ENCODE results near the gene CISD2. TPM values are rescaled to one million over a fixed set of nuclear protein-coding genes. Genes with fewer than 3 reads are reported as not detected.
A peak's percentile ranks its signal among the peaks of the same experiment; 100 is the strongest.
"Not testable (repeated sequence)": the region's sequence is repeated elsewhere in the genome, so short reads cannot be mapped to it uniquely, and the experiment has no call there.

The CISD2 gene
- polyA plus RNA-seq: 39.4 TPM
- long read RNA-seq, donor 1, full-length matches to known transcripts: 29 of 29 reads
- long read RNA-seq, donor 1, partial matches to known transcripts: 0 of 29 reads
- long read RNA-seq, donor 1, other reads (novel, unspliced or antisense): 0 of 29 reads
- long read RNA-seq, donor 2, full-length matches to known transcripts: 58 of 58 reads
- long read RNA-seq, donor 2, partial matches to known transcripts: 0 of 58 reads
- long read RNA-seq, donor 2, other reads (novel, unspliced or antisense): 0 of 58 reads
- long read RNA-seq, donor 3, full-length matches to known transcripts: 67 of 67 reads
- long read RNA-seq, donor 3, partial matches to known transcripts: 0 of 67 reads
- long read RNA-seq, donor 3, other reads (novel, unspliced or antisense): 0 of 67 reads
- long read RNA-seq, donor 4, full-length matches to known transcripts: 6 of 6 reads
- long read RNA-seq, donor 4, partial matches to known transcripts: 0 of 6 reads
- long read RNA-seq, donor 4, other reads (novel, unspliced or antisense): 0 of 6 reads
- long read RNA-seq, donor 5, full-length matches to known transcripts: 19 of 19 reads
- long read RNA-seq, donor 5, partial matches to known transcripts: 0 of 19 reads
- long read RNA-seq, donor 5, other reads (novel, unspliced or antisense): 0 of 19 reads
- long read RNA-seq, donor 6, full-length matches to known transcripts: 55 of 55 reads
- long read RNA-seq, donor 6, partial matches to known transcripts: 0 of 55 reads
- long read RNA-seq, donor 6, other reads (novel, unspliced or antisense): 0 of 55 reads
- long read RNA-seq, donor 7, full-length matches to known transcripts: 21 of 34 reads
- long read RNA-seq, donor 7, partial matches to known transcripts: 13 of 34 reads
- long read RNA-seq, donor 7, other reads (novel, unspliced or antisense): 0 of 34 reads
- long read RNA-seq, donor 8, full-length matches to known transcripts: 76 of 76 reads
- long read RNA-seq, donor 8, partial matches to known transcripts: 0 of 76 reads
- long read RNA-seq, donor 8, other reads (novel, unspliced or antisense): 0 of 76 reads
- long read RNA-seq, donor 9, full-length matches to known transcripts: 80 of 80 reads
- long read RNA-seq, donor 9, partial matches to known transcripts: 0 of 80 reads
- long read RNA-seq, donor 9, other reads (novel, unspliced or antisense): 0 of 80 reads
- long read RNA-seq, donor 10, full-length matches to known transcripts: 59 of 92 reads
- long read RNA-seq, donor 10, partial matches to known transcripts: 33 of 92 reads
- long read RNA-seq, donor 10, other reads (novel, unspliced or antisense): 0 of 92 reads
- long read RNA-seq, donor 11, full-length matches to known transcripts: 40 of 40 reads
- long read RNA-seq, donor 11, partial matches to known transcripts: 0 of 40 reads
- long read RNA-seq, donor 11, other reads (novel, unspliced or antisense): 0 of 40 reads

- peak; percentile 90 to 97 for DNase-seq
- H3K9me3 ChIP-seq (ENCODE audit: control insufficient read depth, low read depth, low read length): no peaks in the 10 kb centered on the region
- H3K27ac ChIP-seq (ENCODE audit: low read length): peak within 1 kb of the TSS; percentile 99
- no CpG with 5 or more reads among the region's 71 CpGs for WGBS (ENCODE audit: insufficient coverage, low lambda C conversion rate)
- H3K36me3 ChIP-seq (ENCODE audit: control insufficient read depth, insufficient read depth, low read length): peaks cover 4% of the 10 kb centered on the region
- no peaks in the 10 kb centered on the region for H3K27me3 ChIP-seq (ENCODE audit: control insufficient read depth, insufficient read depth, low read length)
- peak within 1 kb of the TSS; percentile 65 for H3K4me3 ChIP-seq (ENCODE audit: low read length)
- H3K4me1 ChIP-seq (ENCODE audit: control insufficient read depth, insufficient read depth, low read length): peaks cover 10% of the 10 kb centered on the region
Measured at GRCh38 chr4:102868781-102869568, at the start of gene CISD2. Gene CISD2 (plus strand): TSS chr4:102868992. CDS start chr4:102869085, 93 bp downstream.

DNA sequence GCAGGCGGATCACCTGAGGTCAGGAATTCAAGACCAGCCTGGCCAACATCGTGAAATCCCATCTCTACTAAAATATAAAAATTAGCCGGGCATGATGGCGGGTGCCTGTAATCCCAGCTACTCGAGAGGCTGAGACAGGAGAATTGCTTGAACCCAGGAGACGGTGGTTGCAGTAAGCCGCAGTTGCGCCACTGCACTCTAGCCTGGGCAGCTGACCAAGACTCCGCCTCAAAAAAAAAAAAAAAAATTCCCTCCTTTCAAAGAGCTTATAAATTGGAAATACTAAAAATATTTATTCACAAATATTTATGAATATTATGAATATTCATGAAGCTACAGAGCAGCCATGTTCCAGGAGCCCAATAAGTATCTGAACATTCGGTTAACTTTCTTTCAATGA lies 49.7 kb upstream of the CISD2 start:
- not testable (repeated sequence) for H3K27ac ChIP-seq (ENCODE audit: low read length)

DNA sequence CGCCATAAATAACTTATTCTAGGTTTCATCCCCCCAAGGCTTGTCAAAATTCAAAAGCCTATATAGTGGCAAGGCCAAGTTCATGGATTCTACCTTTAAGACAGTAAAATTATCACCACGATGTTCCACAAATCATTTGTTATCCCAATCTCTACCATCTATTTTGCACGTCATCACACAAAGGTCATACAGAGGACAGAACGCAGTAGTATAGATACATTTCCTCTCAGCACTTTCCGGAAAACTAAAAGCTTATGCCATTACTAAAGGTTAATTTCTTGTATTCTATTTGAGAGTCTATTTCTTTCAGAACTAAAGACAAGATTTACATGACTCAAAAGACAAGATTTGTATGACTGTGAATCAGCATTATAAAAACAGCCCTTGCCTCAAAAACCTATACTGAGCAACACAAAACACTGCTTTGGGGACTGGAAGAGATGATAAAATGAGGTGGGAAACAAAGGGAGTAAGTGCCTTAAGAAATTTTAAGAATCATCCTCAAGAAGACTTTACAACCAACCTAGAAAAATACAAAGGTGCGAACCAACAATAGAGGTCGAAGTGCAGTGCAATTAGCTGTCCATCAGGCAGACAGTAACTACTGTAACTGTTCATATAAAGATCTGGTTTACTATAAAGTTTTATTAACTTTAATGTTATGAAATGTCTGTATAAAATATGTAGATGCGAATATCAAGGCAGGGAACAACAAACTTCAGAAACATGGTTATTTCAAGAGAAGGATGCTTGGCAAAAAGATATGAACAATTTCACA lies 49.0 kb upstream of the CISD2 start:
- WGBS (ENCODE audit: insufficient coverage, low lambda C conversion rate): 47% methylated on average over 5 of the region's 8 CpGs
- H3K9me3 ChIP-seq (ENCODE audit: control insufficient read depth, low read depth, low read length): no peaks in the 10 kb centered on the region
- H3K4me1 ChIP-seq (ENCODE audit: control insufficient read depth, insufficient read depth, low read length): peaks cover 18% of the 10 kb centered on the region
- H3K27ac ChIP-seq (ENCODE audit: low read length): peak overlapping the region; percentile 16
- H3K4me3 ChIP-seq (ENCODE audit: low read length): no peak overlapping the region
- peaks cover 7% of the 10 kb centered on the region for H3K36me3 ChIP-seq (ENCODE audit: control insufficient read depth, insufficient read depth, low read length)
- DNase-seq: peak in 1 of 2 donors; percentile 12
- H3K27me3 ChIP-seq (ENCODE audit: control insufficient read depth, insufficient read depth, low read length): no peaks in the 10 kb centered on the region

More for the DNA sequence above, 49.7 kb upstream of the CISD2 start:
- Histone ChIP-seq H3K36me3 (ENCODE audit: control insufficient read depth, insufficient read depth, low read length) (peaks cover 11% of the 10 kb centered on the region), H3K4me1 (ENCODE audit: control insufficient read depth, insufficient read depth, low read length) (peaks cover 18% of the 10 kb centered on the region)
- DNase-seq; H3K9me3 ChIP-seq (ENCODE audit: control insufficient read depth, low read depth, low read length); H3K27me3 ChIP-seq (ENCODE audit: control insufficient read depth, insufficient read depth, low read length); H3K4me3 ChIP-seq (ENCODE audit: low read length): not testable (repeated sequence)
- WGBS (ENCODE audit: insufficient coverage, low lambda C conversion rate): no CpG with 5 or more reads among the region's 10 CpGs

- no peak for DNase-seq
Measured at GRCh38 chr4:102823464-102823863, 45.3 kb upstream of the CISD2 start.

DNA sequence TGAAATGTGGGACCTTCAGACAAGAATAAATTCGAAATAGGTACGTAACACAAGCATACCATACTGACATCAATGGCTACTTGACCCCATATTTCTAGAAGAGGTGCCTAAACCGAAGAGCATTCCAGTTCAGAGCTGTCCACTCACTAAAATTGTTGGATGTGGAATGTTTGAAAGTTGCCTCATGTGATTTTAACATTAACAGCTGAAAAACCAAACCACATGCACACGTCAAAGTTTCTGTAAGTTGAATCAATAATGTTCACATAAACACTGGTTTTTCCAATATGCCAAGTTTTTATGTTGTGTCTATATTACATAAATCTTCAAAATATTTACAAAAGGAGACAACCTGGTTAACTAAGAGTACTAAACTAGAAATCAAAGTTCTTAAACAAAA lies 44.9 kb upstream of the CISD2 start:
- Histone ChIP-seq H3K4me3 (ENCODE audit: low read length) (peak overlapping the region; percentile 15), H3K36me3 (ENCODE audit: control insufficient read depth, insufficient read depth, low read length) (peaks cover 3% of the 10 kb centered on the region), H3K9me3 (ENCODE audit: control insufficient read depth, low read depth, low read length) (no peaks in the 10 kb centered on the region), H3K4me1 (ENCODE audit: control insufficient read depth, insufficient read depth, low read length) (peaks cover 14% of the 10 kb centered on the region), H3K27me3 (ENCODE audit: control insufficient read depth, insufficient read depth, low read length) (no peaks in the 10 kb centered on the region), H3K27ac (ENCODE audit: low read length) (peak overlapping the region; percentile 5)
- no CpG with 5 or more reads among the region's 4 CpGs for WGBS (ENCODE audit: insufficient coverage, low lambda C conversion rate)
- no peak for DNase-seq

More at GRCh38 chr4:102823464-102823863, 45.3 kb upstream of the CISD2 start:
- peak overlapping the region; percentile 5 for H3K27ac ChIP-seq (ENCODE audit: low read length)
- peak overlapping the region; percentile 15 for H3K4me3 ChIP-seq (ENCODE audit: low read length)
- no peaks in the 10 kb centered on the region for H3K9me3 ChIP-seq (ENCODE audit: control insufficient read depth, low read depth, low read length)
- H3K36me3 ChIP-seq (ENCODE audit: control insufficient read depth, insufficient read depth, low read length): peaks cover 3% of the 10 kb centered on the region
- WGBS (ENCODE audit: insufficient coverage, low lambda C conversion rate): 31% methylated on average over 3 of the region's 4 CpGs
- H3K4me1 ChIP-seq (ENCODE audit: control insufficient read depth, insufficient read depth, low read length): peaks cover 14% of the 10 kb centered on the region
- H3K27me3 ChIP-seq (ENCODE audit: control insufficient read depth, insufficient read depth, low read length): no peaks in the 10 kb centered on the region

- peak overlapping the region; percentile 98 for H3K4me3 ChIP-seq (ENCODE audit: low read length)
- no peaks in the 10 kb centered on the region for H3K9me3 ChIP-seq (ENCODE audit: control insufficient read depth, low read depth, low read length)
- H3K4me1 ChIP-seq (ENCODE audit: control insufficient read depth, insufficient read depth, low read length): peaks cover 17% of the 10 kb centered on the region
- DNase-seq: peak in 1 of 2 donors; percentile 25
- 0% methylated on average over 1 of the region's 2 CpGs for WGBS (ENCODE audit: insufficient coverage, low lambda C conversion rate)
- H3K36me3 ChIP-seq (ENCODE audit: control insufficient read depth, insufficient read depth, low read length): peaks cover 3% of the 10 kb centered on the region
- peak overlapping the region; percentile 100 for H3K27ac ChIP-seq (ENCODE audit: low read length)
- H3K27me3 ChIP-seq (ENCODE audit: control insufficient read depth, insufficient read depth, low read length): no peaks in the 10 kb centered on the region
Measured at GRCh38 chr4:102824398-102824797, 44.4 kb upstream of the CISD2 start.

GRCh38 chr4:102825261-102826091 lies 43.3 kb upstream of the CISD2 start:
- Histone ChIP-seq H3K36me3 (ENCODE audit: control insufficient read depth, insufficient read depth, low read length) (no peaks in the 10 kb centered on the region), H3K27me3 (ENCODE audit: control insufficient read depth, insufficient read depth, low read length) (no peaks in the 10 kb centered on the region), H3K9me3 (ENCODE audit: control insufficient read depth, low read depth, low read length) (no peaks in the 10 kb centered on the region), H3K27ac (ENCODE audit: low read length) (peak overlapping the region; percentile 100), H3K4me1 (ENCODE audit: control insufficient read depth, insufficient read depth, low read length) (peaks cover 15% of the 10 kb centered on the region), H3K4me3 (ENCODE audit: low read length) (peak overlapping the region; percentile 98)
- DNase-seq: peak; percentile 35 to 76
- 0% methylated on average over 9 of the region's 23 CpGs for WGBS (ENCODE audit: insufficient coverage, low lambda C conversion rate)

- Histone ChIP-seq H3K27ac (ENCODE audit: low read length) (peak overlapping the region; percentile 100), H3K9me3 (ENCODE audit: control insufficient read depth, low read depth, low read length) (no peaks in the 10 kb centered on the region), H3K36me3 (ENCODE audit: control insufficient read depth, insufficient read depth, low read length) (no peaks in the 10 kb centered on the region), H3K4me1 (ENCODE audit: control insufficient read depth, insufficient read depth, low read length) (peaks cover 15% of the 10 kb centered on the region), H3K4me3 (ENCODE audit: low read length) (peak overlapping the region; percentile 98), H3K27me3 (ENCODE audit: control insufficient read depth, insufficient read depth, low read length) (no peaks in the 10 kb centered on the region)
- 0% methylated on average over 4 of the region's 38 CpGs for WGBS (ENCODE audit: insufficient coverage, low lambda C conversion rate)
- DNase-seq: no peak
Measured at GRCh38 chr4:102826105-102826889, 42.5 kb upstream of the CISD2 start.

All from large intestine (tissue), 12 donors.